ENCODE data around the gene FGF16.

The FGF16 gene

DNA sequence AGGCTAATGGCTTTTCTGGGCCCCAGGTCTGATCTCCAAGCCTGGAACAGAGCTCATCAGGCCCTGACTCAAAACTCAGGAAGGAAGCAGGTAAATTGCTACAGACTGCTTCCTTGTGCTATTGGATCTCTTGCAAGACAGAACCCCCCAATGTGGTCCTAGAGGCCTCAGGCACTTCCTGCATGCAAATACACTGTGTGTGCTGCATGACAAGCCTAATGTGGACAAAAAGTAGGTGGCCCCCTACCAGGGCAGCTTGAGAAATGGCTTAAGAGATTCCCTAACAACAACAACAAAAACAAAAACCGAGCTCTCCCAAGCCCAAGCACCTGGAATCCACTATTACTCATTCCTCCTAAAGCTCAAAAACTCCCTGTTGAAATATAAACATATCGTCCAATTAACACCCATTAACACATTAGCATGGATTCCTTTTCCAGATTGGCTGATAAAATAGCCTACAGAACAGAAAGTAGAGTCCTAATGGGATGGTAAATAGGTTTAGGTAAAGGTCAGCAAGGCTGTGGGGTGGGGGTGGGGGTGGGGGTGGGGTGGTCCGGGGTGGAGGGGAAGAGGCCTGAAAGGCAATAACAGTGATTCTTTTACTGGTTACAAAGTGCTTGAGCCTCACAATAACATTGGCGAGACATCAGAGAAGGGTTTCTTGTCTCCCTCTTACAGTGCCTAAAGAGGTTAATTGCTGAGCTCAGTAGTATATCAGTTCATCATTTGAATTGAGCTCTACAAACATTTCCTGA, 24.1 kb upstream of the FGF16 start:
- TF ChIP-seq, protein P1, sequence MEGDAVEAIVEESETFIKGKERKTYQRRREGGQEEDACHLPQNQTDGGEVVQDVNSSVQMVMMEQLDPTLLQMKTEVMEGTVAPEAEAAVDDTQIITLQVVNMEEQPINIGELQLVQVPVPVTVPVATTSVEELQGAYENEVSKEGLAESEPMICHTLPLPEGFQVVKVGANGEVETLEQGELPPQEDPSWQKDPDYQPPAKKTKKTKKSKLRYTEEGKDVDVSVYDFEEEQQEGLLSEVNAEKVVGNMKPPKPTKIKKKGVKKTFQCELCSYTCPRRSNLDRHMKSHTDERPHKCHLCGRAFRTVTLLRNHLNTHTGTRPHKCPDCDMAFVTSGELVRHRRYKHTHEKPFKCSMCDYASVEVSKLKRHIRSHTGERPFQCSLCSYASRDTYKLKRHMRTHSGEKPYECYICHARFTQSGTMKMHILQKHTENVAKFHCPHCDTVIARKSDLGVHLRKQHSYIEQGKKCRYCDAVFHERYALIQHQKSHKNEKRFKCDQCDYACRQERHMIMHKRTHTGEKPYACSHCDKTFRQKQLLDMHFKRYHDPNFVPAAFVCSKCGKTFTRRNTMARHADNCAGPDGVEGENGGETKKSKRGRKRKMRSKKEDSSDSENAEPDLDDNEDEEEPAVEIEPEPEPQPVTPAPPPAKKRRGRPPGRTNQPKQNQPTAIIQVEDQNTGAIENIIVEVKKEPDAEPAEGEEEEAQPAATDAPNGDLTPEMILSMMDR (IDR thresholded peaks at IDR 0.05; ENCODE audit: extremely low read depth, insufficient read depth, missing control alignments): no peak
- in situ Hi-C loops (cut with MboI; ENCODE audit: low pct_unique_long_range_greater_than_20kb, low sequenced_read_pairs, unreplicated experiment): no loop called here
- no peak for DNase-seq (ENCODE audit: low spot score)

DNA sequence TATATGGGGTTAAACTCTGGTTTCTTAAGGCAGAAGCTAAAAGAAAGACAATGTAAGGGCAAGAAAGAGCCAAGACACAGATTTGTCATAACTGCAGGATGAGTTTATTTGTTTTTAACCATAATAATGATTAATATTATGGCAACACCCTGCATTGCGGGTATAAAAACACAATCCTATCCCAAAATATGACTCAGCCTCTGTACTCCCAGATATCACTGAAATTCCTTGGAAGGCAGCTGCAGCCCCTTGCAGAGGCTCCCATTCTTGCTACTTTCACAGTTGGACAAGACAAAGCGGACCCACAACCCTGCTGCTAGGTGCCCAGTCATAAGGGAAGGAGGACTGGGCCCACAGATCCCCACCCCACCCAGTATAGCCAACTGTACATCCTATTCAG, 20.4 kb upstream of the FGF16 start:
- in situ Hi-C loops (cut with MboI; ENCODE audit: low pct_unique_long_range_greater_than_20kb, low sequenced_read_pairs, unreplicated experiment): no loop called here
- TF ChIP-seq, protein P1 (IDR thresholded peaks at IDR 0.05; ENCODE audit: extremely low read depth, insufficient read depth, missing control alignments): no peak
- no peak for DNase-seq (ENCODE audit: low spot score)

DNA sequence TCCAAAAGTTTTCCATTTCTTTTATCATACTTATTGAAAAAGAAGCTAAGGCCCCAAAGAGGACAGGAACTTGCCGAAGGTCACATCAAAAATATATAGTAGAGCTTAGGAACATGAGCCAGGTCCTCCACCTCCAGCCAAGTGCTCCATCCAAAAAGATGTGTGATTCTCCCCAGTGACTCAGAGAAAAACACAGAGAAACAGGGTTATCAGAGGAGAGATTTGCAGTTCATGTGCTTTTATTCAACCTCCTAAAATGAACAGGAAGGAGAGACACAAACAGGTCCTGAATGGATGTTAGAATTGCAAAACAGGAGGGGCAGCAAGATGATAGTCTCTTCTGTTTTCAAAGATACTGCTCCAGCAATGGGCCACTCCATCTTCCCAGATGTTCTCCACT, 19.6 kb upstream of the FGF16 start:
- DNase-seq (ENCODE audit: low spot score): no peak
- in situ Hi-C loops (cut with MboI; ENCODE audit: low pct_unique_long_range_greater_than_20kb, low sequenced_read_pairs, unreplicated experiment): no loop called here
- TF ChIP-seq, protein P1 (IDR thresholded peaks at IDR 0.05; ENCODE audit: extremely low read depth, insufficient read depth, missing control alignments): no peak

DNA sequence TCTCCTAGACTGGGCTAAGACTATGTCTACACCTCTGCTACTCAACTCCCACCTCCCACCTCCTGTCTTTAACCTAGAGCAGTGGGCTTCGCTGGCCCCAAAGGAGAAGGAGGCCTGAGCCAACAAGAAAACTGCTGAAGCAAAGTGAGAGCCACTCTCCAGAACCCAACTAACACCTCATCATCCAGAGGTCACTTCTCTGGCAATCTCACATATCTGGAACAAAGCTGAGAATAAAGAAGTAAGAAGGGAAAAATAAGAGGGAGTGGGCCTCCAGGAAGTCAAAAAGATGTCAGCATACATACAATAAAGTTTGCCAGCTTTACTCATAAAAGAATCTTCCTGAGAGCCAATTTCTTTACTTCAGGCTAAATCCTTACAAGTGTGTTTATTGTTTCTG, 18.6 kb upstream of the FGF16 start:
- TF ChIP-seq, protein P1 (IDR thresholded peaks at IDR 0.05; ENCODE audit: extremely low read depth, insufficient read depth, missing control alignments): no peak
- in situ Hi-C loops (cut with MboI; ENCODE audit: low pct_unique_long_range_greater_than_20kb, low sequenced_read_pairs, unreplicated experiment): no loop called here
- DNase-seq (ENCODE audit: low spot score): no peak

DNA sequence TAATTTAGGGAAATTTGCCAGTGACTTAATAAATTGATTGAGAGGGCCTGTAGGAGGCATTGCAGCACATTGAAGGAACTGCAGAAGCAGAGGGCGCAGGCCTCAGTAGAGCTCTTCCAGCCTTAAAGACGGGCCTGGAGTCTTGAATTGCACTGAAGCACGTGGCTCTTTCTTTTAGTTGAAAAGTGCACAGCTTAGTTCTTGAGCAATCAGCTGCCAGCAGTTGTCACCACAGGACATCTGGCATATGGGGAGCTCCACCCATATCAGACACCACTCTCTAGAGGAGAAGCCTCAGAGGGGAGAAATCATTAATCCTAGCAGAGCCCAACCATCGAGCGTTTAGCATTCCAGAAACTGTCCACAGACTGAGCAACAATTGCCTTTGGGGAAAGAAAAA, 16.0 kb upstream of the FGF16 start:
- in situ Hi-C loops (cut with MboI; ENCODE audit: low pct_unique_long_range_greater_than_20kb, low sequenced_read_pairs, unreplicated experiment): no loop called here
- TF ChIP-seq, protein P1 (IDR thresholded peaks at IDR 0.05; ENCODE audit: extremely low read depth, insufficient read depth, missing control alignments): no peak
- DNase-seq (ENCODE audit: low spot score): no peak

DNA sequence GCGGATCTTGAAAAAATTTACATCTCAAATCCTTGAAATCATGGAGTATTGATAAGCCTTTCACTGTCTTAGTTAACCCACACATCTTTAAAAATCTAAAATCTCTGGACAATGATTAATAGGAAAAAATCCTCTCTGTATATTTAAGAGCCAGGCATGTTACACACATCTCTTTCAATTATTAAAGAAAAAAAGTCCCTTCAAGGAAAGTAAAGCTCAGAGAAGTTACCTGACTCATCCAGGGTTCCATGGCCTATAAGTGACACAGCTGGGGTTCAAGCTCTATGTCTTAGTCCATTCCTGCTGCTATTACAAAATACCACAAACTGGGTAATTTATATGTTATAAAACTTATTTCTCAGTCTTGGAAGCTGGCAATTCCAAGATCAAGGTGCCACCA, 14.2 kb upstream of the FGF16 start:
- in situ Hi-C loops (cut with MboI; ENCODE audit: low pct_unique_long_range_greater_than_20kb, low sequenced_read_pairs, unreplicated experiment): no loop called here
- no peak for DNase-seq (ENCODE audit: low spot score)
- TF ChIP-seq, protein P1 (IDR thresholded peaks at IDR 0.05; ENCODE audit: extremely low read depth, insufficient read depth, missing control alignments): no peak

All from GM13977 (cell line).